ENCODE measurements around the gene DDI2. TPM values are rescaled to one million over a fixed set of nuclear protein-coding genes. Genes with fewer than 3 reads are reported as not detected.
"Not testable (repeated sequence)": the region's sequence is repeated elsewhere in the genome, so short reads cannot be mapped to it uniquely, and the experiment has no call there.

DDI2 gene
- total and polyA plus RNA-seq, 9 of the 15 experiments (the other 6 are each of a cell fraction or from before 2014, with no cell fraction given), result 6.5 to 48.4 (median 21.2) TPM

- H3K9me3 ChIP-seq (replicated peaks; ENCODE audit: control insufficient read depth, insufficient read depth, low read depth, low read length); intact Hi-C loops (cut with micrococcal nuclease); in situ Hi-C loops (cut with MboI); FAIRE-seq; ATAC-seq; BruUV-seq (replicated peaks); DNase-seq (ENCODE audit: extremely low read depth in 1 of 4, low spot score in 3 of 4); H3K9me1 ChIP-seq (ENCODE audit: control insufficient read depth, insufficient read depth, low read length); H3K27ac ChIP-seq (ENCODE audit: extremely low read depth, low read depth, low read length); H3K27me3 ChIP-seq (ENCODE audit: control insufficient read depth in 2 of 2, insufficient read depth in 2 of 2, low read length in 2 of 2); H4K20me1 ChIP-seq (replicated peaks; ENCODE audit: control insufficient read depth, insufficient read depth, low read length); H3K79me2 ChIP-seq (ENCODE audit: control insufficient read depth, insufficient read depth, low read length); H3K9ac ChIP-seq (ENCODE audit: insufficient read depth in 1 of 2, low read depth in 2 of 2, low read length in 2 of 2); H3K36me3 ChIP-seq (ENCODE audit: control insufficient read depth, insufficient read depth, low read length); H3K4me3 ChIP-seq; CTCF ChIA-PET (ENCODE audit: low intra/inter-chr PET ratio): not testable (repeated sequence)
- H3K4me1 ChIP-seq (replicated peaks in 1 of 2; ENCODE audit: control insufficient read depth in 2 of 2, insufficient read depth in 2 of 2, low read length in 2 of 2), result peaks cover 0 to 20% of the 10 kb centered on the region in 2 experiments; a peak in 3 of 5 replicates
- TF ChIP-seq CEBPB (tag; IDR thresholded peaks at IDR 0.05), result 0 out of 2 replicates have a peak, but pooled peaks have one; percentile 4
- H3K4me2 ChIP-seq (ENCODE audit: insufficient read depth, low read length), result peak overlapping the region; percentile 76
- POLR2A ChIA-PET, result interaction anchor here (0.8 to 1.6 kb wide), 3 partner anchors 14 to 93 kb away, joined by 3 to 5 read pairs (median 3); no protein-coding TSS in a partner anchor
- peak overlapping the region; percentile 83 for H2AFZ ChIP-seq (ENCODE audit: low read depth, low read length)
- 69% methylated on average over 13 of the region's 13 CpGs for WGBS (ENCODE audit: insufficient coverage, low coverage, missing lambda C conversion rate)
These were observed 13.3 kb upstream of the DDI2 start for GRCh38 chr1:15603966-15604282.

GRCh38 chr1:15604400-15604799 is 12.9 kb upstream of the DDI2 start:
- H2AFZ ChIP-seq (ENCODE audit: low read depth, low read length); ATAC-seq; in situ Hi-C loops (cut with MboI); BruUV-seq (replicated peaks); DNase-seq (ENCODE audit: extremely low read depth in 1 of 4, low spot score in 3 of 4); H3K9me3 ChIP-seq (replicated peaks; ENCODE audit: control insufficient read depth, insufficient read depth, low read depth, low read length); H3K4me2 ChIP-seq (ENCODE audit: insufficient read depth, low read length); H3K27me3 ChIP-seq (ENCODE audit: control insufficient read depth in 2 of 2, insufficient read depth in 2 of 2, low read length in 2 of 2); H3K79me2 ChIP-seq (ENCODE audit: control insufficient read depth, insufficient read depth, low read length); H3K4me3 ChIP-seq; H3K9me1 ChIP-seq (ENCODE audit: control insufficient read depth, insufficient read depth, low read length); CTCF ChIA-PET (ENCODE audit: low intra/inter-chr PET ratio); H3K9ac ChIP-seq (ENCODE audit: insufficient read depth in 1 of 2, low read depth in 2 of 2, low read length in 2 of 2); intact Hi-C loops (cut with micrococcal nuclease); H3K36me3 ChIP-seq (ENCODE audit: control insufficient read depth, insufficient read depth, low read length); H4K20me1 ChIP-seq (replicated peaks; ENCODE audit: control insufficient read depth, insufficient read depth, low read length); FAIRE-seq; H3K27ac ChIP-seq (ENCODE audit: extremely low read depth, low read depth, low read length): not testable (repeated sequence)
- peaks cover 0 to 20% of the 10 kb centered on the region in 2 experiments; a peak in 3 of 5 replicates for H3K4me1 ChIP-seq (replicated peaks in 1 of 2; ENCODE audit: control insufficient read depth in 2 of 2, insufficient read depth in 2 of 2, low read length in 2 of 2)
- WGBS (ENCODE audit: insufficient coverage, low coverage, missing lambda C conversion rate), result 84% methylated on average over 21 of the region's 21 CpGs
- POLR2A ChIA-PET, result interaction anchor here (1.3 to 1.6 kb wide), 2 partner anchors 15 to 93 kb away, joined by 3 to 5 read pairs; no protein-coding TSS in a partner anchor
